ENCODE results near the gene TCF7L1. TPM values are rescaled to one million over a fixed set of nuclear protein-coding genes. Genes with fewer than 3 reads are reported as not detected.
A peak's percentile ranks its signal among the peaks of the same experiment; 100 is the strongest.

The TCF7L1 gene
- total RNA-seq, 1 experiment from 2014 or later: 2.8 TPM

DNA sequence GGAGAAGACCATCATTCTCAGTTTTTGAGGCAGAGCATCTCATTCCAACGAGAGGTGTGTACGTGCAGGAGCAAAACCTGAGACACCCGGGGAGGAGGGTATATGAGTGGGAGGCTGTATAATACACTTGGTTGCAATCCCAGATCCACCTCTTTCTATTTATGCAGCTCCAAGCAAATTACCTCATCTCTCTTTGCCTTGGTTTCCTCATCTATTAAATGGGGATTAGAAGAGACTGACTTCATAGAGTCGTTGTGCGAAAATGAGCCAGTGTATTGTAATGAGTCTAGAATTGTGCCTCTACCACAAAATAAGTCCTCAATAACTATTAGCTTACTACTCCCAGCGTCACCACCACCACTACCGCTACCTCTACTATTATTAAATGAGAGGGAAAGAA is 154.5 kb downstream of the TCF7L1 start:
- Histone ChIP-seq H3K4me2 (peak overlapping the region; percentile 72), H3K9me2 (ENCODE audit: insufficient read depth) (no peaks in the 10 kb centered on the region), H2AFZ (peak overlapping the region; percentile 69), H3K4me1 (replicated peaks; ENCODE audit: insufficient read depth) (peaks cover 37% of the 10 kb centered on the region), H3K4me3 (peak overlapping the region; percentile 32; the same call in 1 of the 2 replicates), H3K36me3 (ENCODE audit: low read depth) (no peaks in the 10 kb centered on the region), H3K27me3 (ENCODE audit: insufficient read depth, low read depth) (no peaks in the 10 kb centered on the region), H4K20me1 (ENCODE audit: insufficient read depth) (no peaks in the 10 kb centered on the region), H3K9me3 (ENCODE audit: insufficient read depth, low read depth) (no peaks in the 10 kb centered on the region), H3K27ac (peak overlapping the region; percentile 96), H3F3A (ENCODE audit: insufficient read depth, low read depth) (peaks cover 27% of the 10 kb centered on the region), H3K79me2 (ENCODE audit: low read depth) (no peaks in the 10 kb centered on the region)
- TSS peak; percentile 81 for BruUV-seq (replicated peaks)
- no peak for DNase-seq
- POLR2A ChIA-PET (ENCODE audit: unreplicated experiment): interaction anchor here (0.6 kb wide), 1 partner anchor 105 kb away, joined by 4 read pairs; no protein-coding TSS in a partner anchor
- CTCF ChIA-PET: interaction anchor here (1.2 kb wide), 1 partner anchor 221 kb away, joined by 4 read pairs; no protein-coding TSS in a partner anchor
- TF ChIP-seq, protein P1, sequence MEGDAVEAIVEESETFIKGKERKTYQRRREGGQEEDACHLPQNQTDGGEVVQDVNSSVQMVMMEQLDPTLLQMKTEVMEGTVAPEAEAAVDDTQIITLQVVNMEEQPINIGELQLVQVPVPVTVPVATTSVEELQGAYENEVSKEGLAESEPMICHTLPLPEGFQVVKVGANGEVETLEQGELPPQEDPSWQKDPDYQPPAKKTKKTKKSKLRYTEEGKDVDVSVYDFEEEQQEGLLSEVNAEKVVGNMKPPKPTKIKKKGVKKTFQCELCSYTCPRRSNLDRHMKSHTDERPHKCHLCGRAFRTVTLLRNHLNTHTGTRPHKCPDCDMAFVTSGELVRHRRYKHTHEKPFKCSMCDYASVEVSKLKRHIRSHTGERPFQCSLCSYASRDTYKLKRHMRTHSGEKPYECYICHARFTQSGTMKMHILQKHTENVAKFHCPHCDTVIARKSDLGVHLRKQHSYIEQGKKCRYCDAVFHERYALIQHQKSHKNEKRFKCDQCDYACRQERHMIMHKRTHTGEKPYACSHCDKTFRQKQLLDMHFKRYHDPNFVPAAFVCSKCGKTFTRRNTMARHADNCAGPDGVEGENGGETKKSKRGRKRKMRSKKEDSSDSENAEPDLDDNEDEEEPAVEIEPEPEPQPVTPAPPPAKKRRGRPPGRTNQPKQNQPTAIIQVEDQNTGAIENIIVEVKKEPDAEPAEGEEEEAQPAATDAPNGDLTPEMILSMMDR (conservative IDR thresholded peaks at IDR 0.05): no peak
- TF ChIP-seq EZH2 (IDR thresholded peaks at IDR 0.05; ENCODE audit: low read depth): no peak
- intact Hi-C loops (cut with micrococcal nuclease; ENCODE audit: unreplicated experiment): no loop called here

DNA sequence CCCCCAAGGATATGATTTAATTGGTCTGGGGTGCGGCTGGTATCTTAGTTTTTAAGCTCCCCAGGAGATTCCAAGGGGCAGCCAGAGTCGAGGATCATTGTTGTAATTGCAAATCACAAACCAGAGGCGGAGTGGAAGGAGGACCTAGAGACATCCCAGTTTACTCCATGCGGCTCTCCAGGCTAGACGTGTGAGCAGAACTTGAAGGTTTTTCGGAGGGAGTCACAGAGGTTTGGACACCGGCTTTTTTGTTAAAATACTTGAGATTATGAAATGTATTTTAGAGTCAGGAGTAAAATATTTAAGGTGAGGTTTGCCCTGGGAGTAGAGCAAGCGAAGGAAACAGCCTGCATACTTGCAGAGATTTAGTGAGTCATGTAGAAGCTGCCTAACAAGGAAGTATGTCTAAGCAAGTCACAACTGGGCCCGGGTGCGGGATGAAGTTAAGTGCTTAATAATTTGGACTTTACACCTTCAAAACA is 155.1 kb downstream of the TCF7L1 start:
- ChIA-PET CTCF (interaction anchor here (1.2 kb wide), 1 partner anchor 221 kb away, joined by 4 read pairs; no protein-coding TSS in a partner anchor), POLR2A (ENCODE audit: unreplicated experiment) (interaction anchor here (0.5 kb wide), 1 partner anchor 381 kb away, joined by 3 read pairs; no protein-coding TSS in a partner anchor)
- no peaks in the 10 kb centered on the region for H4K20me1 ChIP-seq (ENCODE audit: insufficient read depth)
- no TSS peak for BruUV-seq (replicated peaks)
- H2AFZ ChIP-seq: peak overlapping the region; percentile 69
- no peaks in the 10 kb centered on the region for H3K27me3 ChIP-seq (ENCODE audit: insufficient read depth, low read depth)
- no peak for TF ChIP-seq EZH2 (IDR thresholded peaks at IDR 0.05; ENCODE audit: low read depth)
- TF ChIP-seq, protein P1 (conservative IDR thresholded peaks at IDR 0.05): no peak
- DNase-seq: peak; percentile 62 to 99
- no peaks in the 10 kb centered on the region for H3K79me2 ChIP-seq (ENCODE audit: low read depth)
- H3K4me2 ChIP-seq: peak overlapping the region; percentile 72
- peaks cover 30% of the 10 kb centered on the region for H3F3A ChIP-seq (ENCODE audit: insufficient read depth, low read depth)
- peak overlapping the region; percentile 35; the same call in 1 of the 2 replicates for H3K4me3 ChIP-seq
- H3K9me2 ChIP-seq (ENCODE audit: insufficient read depth): no peaks in the 10 kb centered on the region
- peak overlapping the region; percentile 96 for H3K27ac ChIP-seq
- no peaks in the 10 kb centered on the region for H3K9me3 ChIP-seq (ENCODE audit: insufficient read depth, low read depth)
- H3K4me1 ChIP-seq (replicated peaks; ENCODE audit: insufficient read depth): peaks cover 37% of the 10 kb centered on the region
- H3K36me3 ChIP-seq (ENCODE audit: low read depth): no peaks in the 10 kb centered on the region
- intact Hi-C loops (cut with micrococcal nuclease; ENCODE audit: unreplicated experiment): no loop called here

DNA sequence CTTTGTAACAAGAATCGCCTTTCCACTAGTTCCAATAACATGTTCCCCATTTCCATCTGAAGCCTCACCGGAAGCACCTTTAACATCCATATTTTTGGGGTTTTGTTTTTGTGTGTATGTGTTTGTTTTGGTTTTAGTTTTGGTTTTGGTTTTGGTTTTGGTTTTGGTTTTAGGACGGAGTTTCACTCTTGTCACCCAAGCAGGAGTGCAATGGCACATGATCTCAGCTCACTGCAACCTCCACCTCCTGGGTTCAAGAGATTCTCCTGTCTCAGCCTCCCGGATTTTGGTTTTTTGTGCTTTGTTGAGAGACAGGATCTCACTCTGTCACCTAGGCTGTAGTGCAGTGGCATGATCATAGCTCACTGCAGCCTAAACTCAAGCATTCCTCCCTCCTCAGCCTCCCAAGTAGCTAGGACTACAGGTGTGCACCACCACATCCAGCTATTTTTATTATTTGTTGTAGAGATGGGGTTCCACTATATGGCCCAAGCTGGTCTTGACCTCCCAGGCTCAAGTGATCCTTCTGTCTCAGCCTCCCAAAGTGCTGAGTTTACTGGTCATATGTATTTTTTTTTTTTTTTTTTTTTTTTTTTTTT is 158.3 kb downstream of the TCF7L1 start:
- ChIA-PET POLR2A (ENCODE audit: unreplicated experiment) (no interaction called here), CTCF (interaction anchor here (0.5 to 0.9 kb wide), 2 partner anchors 427 to 1485 kb away, joined by 3 to 4 read pairs; no protein-coding TSS in a partner anchor)
- Histone ChIP-seq H3K27me3 (ENCODE audit: insufficient read depth, low read depth) (no peaks in the 10 kb centered on the region), H3K27ac (0 out of 2 replicates have a peak overlapping the region, but pooled peaks have one; percentile 15), H3K9me3 (ENCODE audit: insufficient read depth, low read depth) (no peaks in the 10 kb centered on the region), H3K9me2 (ENCODE audit: insufficient read depth) (no peaks in the 10 kb centered on the region), H3K4me1 (replicated peaks; ENCODE audit: insufficient read depth) (peaks cover 41% of the 10 kb centered on the region), H4K20me1 (ENCODE audit: insufficient read depth) (no peaks in the 10 kb centered on the region), H3F3A (ENCODE audit: insufficient read depth, low read depth) (peaks cover 32% of the 10 kb centered on the region), H3K36me3 (ENCODE audit: low read depth) (no peaks in the 10 kb centered on the region), H2AFZ (no peak overlapping the region), H3K79me2 (ENCODE audit: low read depth) (no peaks in the 10 kb centered on the region), H3K4me2 (no peak overlapping the region), H3K4me3 (no peak overlapping the region)
- DNase-seq: no peak
- no TSS peak for BruUV-seq (replicated peaks)
- TF ChIP-seq EZH2 (IDR thresholded peaks at IDR 0.05; ENCODE audit: low read depth): no peak
- TF ChIP-seq, protein P1 (conservative IDR thresholded peaks at IDR 0.05): no peak
- intact Hi-C loops (cut with micrococcal nuclease; ENCODE audit: unreplicated experiment): no loop called here
